Activated naive CD4-positive, alpha-beta T cell treated with anti-CD3 and anti-CD28 coated beads, Interleukin-2, amount 10 ng/mL, durations not matched to agents 7 days and 5 days (primary cell): Measurements from ENCODE around the gene MED10.
"Not testable (repeated sequence)": the region's sequence is repeated elsewhere in the genome, so short reads cannot be mapped to it uniquely, and the experiment has no call there.

ENCODE experiments used
- CTCF ChIA-PET: fragments of 350-600 bp; sonication (Branson Sonifier 250); formaldehyde crosslinking; loops from one replicate; lab custom pipeline; 2021; ENCODE audit warnings: antibody characterized with exemption; lab: Charles Lee
- DNase-seq: peaks from one replicate; pipeline ENCODE4 v3.0.0-alpha.2; 2020
- H3K27ac Mint-ChIP-seq: one replicate; pipeline ENCODE4 v1.8.0; 2021; ENCODE audit warnings: mild to moderate bottlenecking, moderate library complexity, mixed read lengths
- H3K27me3 Mint-ChIP-seq: one replicate; pipeline ENCODE4 v1.8.0; 2021; ENCODE audit warnings: mild to moderate bottlenecking, mixed read lengths
- H3K36me3 Mint-ChIP-seq: one replicate; pipeline ENCODE4 v1.8.0; 2021; ENCODE audit warnings: mixed read lengths
- H3K4me1 Mint-ChIP-seq: one replicate; pipeline ENCODE4 v1.8.0; 2021; ENCODE audit warnings: mixed read lengths
- H3K4me3 Mint-ChIP-seq: one replicate; pipeline ENCODE4 v1.8.0; 2021; ENCODE audit warnings: mild to moderate bottlenecking, moderate library complexity, mixed read lengths
- H3K9me3 Mint-ChIP-seq: one replicate; pipeline ENCODE4 v1.8.0; 2021; ENCODE audit warnings: mixed read lengths

Gene MED10

DNA sequence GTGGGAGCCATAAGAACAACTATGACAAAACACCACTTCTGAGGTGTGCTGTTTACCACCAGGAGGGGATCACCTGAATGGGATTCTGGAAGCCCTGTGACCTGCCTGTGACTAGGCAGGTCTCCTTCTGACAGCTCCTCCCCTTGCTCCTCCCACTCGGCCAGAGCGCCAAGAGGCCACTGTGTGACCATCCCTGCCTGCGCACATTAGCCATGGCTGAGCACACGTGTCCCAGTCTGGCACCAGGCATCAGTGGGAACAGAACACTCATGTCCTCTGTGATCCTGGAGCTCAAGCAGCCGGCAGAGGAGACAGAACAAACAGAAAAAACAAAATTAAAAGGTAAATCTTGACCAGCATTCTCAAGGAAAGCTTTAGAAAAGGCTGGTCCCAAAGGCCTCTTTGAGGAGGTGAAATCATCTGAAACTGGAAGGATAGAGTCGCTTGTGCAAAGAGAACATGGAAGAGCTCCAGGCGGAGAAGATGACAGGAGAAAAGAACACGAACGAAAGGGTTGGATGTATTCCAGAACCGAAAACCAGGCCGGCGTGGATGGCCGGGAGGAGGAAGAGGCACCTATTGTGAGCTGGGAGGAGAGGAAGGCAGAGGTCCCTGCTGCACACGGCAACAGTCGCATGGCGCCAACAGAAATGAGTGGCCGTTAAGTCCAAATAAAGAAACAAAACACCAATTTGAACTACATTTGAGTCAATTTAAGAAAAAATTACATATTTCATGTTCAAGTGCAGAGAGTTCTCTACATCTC lies 5.1 kb downstream of the MED10 start:
- Mint-ChIP-seq H3K9me3 (no peaks in the 10 kb centered on the region), H3K27ac (no peak overlapping the region), H3K4me3 (no peak overlapping the region), H3K4me1 (peaks cover 47% of the 10 kb centered on the region), H3K36me3 (peaks cover 82% of the 10 kb centered on the region), H3K27me3 (no peaks in the 10 kb centered on the region)
- CTCF ChIA-PET = no interaction called here
- DNase-seq = no peak

DNA sequence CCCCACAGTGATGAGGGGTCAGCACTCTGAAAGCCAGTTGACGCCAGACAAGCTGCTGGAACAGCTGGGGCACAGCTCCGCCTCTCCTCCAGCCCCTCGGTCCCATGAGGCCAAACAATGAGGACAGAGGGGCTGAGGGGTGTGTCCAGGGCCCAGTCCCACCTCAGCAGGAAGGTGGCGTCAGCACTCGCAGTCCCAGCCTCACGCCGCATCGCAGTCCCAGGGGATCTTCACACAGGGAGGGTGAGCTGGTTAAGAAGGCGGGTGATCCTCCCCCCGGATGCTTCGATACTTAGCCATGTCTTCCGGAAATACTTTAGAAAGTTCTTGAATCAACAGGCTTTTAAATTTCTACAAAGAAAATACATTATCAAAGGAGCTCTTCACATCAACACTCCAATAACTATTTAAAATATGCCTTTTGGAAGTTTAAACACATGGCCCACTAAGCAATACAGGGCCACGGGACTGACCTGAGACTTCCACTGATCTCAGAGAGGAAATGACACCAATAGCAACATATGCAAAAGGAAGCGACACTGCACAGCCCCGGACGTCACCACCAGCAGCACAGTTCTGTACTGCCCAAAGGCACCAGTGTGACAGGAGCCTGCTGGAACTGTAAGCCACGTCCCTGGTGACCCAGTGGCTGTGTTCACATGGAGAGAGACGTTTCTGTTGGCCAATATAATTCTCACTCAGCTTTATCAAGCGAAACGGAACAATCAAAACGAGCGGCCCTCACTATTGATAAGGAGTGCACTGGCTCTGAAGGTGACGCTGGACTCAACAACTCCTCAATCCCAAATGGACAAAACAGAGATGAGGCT lies 5.9 kb downstream of the MED10 start:
- Mint-ChIP-seq H3K9me3 (no peaks in the 10 kb centered on the region), H3K27me3 (no peaks in the 10 kb centered on the region), H3K27ac (no peak overlapping the region), H3K36me3 (peaks cover 75% of the 10 kb centered on the region), H3K4me3 (no peak overlapping the region), H3K4me1 (peaks cover 43% of the 10 kb centered on the region)
- no peak for DNase-seq
- CTCF ChIA-PET = no interaction called here

DNA sequence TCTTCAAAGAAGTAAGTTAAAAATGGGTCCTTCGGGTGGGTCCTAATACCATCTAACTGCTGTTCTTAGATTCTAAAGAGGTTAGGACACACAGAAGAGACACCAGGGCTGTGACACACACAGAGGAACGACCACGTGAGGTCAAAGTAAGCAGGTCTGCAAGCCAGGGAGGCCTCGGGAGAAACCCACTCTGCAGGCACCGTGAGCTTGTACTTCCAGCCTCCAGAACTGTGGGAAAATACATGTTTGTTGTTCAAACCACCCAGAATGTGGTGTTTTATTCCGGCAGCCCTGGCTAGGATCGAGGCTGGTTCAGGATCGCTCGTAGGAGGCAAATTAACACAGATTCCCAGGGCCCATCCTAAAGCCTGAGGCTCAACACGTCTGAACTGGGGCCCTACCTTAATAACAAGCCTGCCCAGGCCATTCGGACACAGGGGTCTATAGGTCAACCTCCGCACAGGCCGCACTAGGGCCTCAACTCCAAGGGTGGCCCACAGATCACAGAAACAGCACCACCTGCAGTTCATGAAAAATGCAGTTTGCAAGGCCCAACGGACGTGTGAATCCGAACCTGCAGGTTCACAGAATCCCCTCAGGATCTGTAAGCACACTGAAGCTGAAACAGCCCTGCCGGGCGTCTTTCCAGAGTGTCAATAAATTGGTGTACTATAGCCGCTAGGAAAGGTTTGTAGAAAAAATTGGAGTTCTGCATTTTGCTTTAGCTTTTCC lies 7.1 kb downstream of the MED10 start:
- peaks cover 75% of the 10 kb centered on the region for H3K36me3 Mint-ChIP-seq
- peaks cover 32% of the 10 kb centered on the region for H3K4me1 Mint-ChIP-seq
- no peak overlapping the region for H3K27ac Mint-ChIP-seq
- no peak overlapping the region for H3K4me3 Mint-ChIP-seq
- no peaks in the 10 kb centered on the region for H3K27me3 Mint-ChIP-seq
- no peaks in the 10 kb centered on the region for H3K9me3 Mint-ChIP-seq
- CTCF ChIA-PET = no interaction called here
- no peak for DNase-seq

DNA sequence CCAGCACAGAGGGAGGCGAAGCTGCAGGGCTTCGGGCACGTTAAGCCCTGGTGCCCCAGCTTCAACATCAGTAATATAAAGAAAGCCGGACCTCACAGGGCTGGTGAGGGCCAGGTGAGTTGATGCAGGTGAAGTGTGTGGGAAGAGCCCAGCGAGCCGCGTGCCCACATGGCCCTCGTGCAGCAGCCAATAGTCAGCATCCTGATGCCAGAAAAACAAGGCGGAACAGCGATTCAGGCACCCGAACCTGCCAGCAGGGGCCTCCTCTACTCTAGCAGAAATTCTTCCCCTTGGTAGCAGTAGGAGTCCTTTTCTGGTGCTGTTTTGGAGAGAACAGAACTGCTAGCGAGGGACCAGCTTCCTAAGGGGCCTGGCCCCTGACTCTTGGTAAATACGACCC lies 7.8 kb downstream of the MED10 start:
- peaks cover 72% of the 10 kb centered on the region for H3K36me3 Mint-ChIP-seq
- peaks cover 25% of the 10 kb centered on the region for H3K4me1 Mint-ChIP-seq
- H3K27ac Mint-ChIP-seq = no peak overlapping the region
- H3K4me3 Mint-ChIP-seq = no peak overlapping the region
- H3K27me3 Mint-ChIP-seq = no peaks in the 10 kb centered on the region
- no peak for DNase-seq
- H3K9me3 Mint-ChIP-seq = no peaks in the 10 kb centered on the region
- CTCF ChIA-PET = interaction anchor here (1.0 kb wide), 1 partner anchor 877 kb away, joined by 3 read pairs; no protein-coding TSS in a partner anchor

DNA sequence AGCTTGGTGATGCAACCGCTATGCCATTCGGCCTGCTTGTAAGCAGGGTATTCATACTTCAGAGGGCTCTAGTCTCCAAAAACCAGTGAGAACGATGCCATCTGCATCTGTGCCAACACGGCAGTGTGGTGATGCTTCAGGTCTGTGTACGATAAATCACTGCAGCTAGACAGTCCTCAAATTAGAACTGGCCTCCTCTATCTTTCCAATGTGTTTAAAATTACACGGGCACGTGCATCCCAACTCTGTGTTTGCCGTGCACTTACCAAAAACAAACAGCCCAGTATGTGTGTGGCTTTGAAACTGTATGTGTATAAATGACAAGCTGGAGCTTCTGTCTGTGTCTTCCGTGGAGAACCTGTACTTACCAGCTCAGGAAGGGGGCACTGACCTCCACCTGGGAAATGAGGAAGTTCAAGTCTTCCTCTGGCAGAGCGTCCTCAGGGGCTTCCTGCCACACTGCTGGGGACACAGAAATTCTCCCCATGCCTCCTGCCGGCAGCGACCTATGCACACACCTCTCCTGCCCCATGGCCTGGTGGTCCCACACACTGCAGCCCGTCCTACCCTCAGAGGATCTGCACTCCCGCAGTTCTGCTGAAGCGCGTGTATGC lies 12.3 kb downstream of the MED10 start:
- CTCF ChIA-PET = no interaction called here
- peaks cover 2% of the 10 kb centered on the region for H3K9me3 Mint-ChIP-seq
- H3K36me3 Mint-ChIP-seq = peaks cover 53% of the 10 kb centered on the region
- H3K27ac Mint-ChIP-seq = peak overlapping the region; percentile 3
- no peaks in the 10 kb centered on the region for H3K27me3 Mint-ChIP-seq
- no peak overlapping the region for H3K4me3 Mint-ChIP-seq
- DNase-seq = no peak
- peaks cover 12% of the 10 kb centered on the region for H3K4me1 Mint-ChIP-seq

DNA sequence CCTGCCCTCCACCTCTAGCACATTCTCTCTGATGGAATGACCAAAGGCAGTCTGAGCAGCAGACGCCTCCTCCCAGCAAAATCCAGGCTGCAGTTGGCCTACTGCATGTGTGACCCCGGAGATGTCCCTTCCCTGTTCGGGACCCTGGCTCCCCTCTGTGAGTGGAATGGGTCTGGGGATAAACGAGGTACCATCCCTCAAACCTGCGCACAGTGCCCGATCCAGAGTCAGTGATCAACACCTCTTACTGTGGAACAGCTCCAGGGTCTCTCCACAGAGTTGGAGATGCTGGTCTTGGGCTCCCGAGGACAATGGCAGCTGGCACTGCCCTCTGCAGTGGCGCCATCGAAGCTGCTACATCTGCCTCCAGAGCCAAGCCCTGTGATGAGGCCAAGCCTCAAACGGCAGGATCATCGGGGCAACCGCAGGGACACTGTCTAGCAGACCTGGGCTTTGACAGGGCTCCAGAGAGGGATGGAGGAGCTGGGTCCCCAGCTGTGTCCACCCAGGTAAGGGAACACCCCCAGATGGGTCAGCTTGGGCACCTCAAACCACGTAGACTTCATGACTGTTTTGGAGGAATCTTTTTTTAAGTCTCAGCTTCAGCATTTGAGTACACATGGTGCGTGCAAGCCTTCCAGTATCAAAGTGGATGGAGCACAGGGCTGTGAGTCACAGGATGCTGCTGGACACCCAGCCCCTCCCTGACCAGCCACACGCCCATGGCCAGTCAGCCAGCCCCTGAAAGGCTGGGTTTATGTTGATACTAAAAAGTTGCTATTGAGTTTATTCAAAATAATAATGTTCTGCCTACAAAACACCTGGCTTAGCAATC lies 13.0 kb downstream of the MED10 start:
- CTCF ChIA-PET = no interaction called here
- Mint-ChIP-seq H3K4me3 (no peak overlapping the region), H3K4me1 (peaks cover 19% of the 10 kb centered on the region), H3K27ac (no peak overlapping the region), H3K36me3 (peaks cover 55% of the 10 kb centered on the region), H3K27me3 (no peaks in the 10 kb centered on the region), H3K9me3 (peaks cover 2% of the 10 kb centered on the region)
- DNase-seq = no peak

DNA sequence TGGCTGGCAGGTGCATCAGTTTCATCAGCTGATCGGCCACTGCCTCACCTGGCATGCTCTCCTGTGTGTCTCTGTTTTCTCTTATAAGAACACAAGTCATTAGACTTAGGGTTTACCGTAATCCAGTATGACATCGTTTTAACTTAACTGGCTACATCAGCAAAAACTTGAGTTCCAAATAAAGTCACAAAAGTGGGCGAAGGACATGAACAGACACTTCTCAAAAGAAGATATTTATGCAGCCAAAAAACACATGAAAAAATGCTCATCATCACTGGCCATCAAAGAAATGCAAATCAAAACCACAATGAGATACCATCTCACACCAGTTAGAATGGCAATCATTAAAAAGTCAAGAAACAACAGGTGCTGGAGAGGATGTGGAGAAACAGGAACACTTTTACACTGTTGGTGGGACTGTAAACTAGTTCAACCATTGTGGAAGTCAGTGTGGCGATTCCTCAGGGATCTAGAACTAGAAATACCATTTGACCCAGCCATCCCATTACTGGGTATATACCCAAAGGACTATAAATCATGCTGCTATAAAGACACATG lies 14.8 kb downstream of the MED10 start:
- Mint-ChIP-seq H3K4me1 (peaks cover 35% of the 10 kb centered on the region), H3K36me3 (peaks cover 43% of the 10 kb centered on the region)

DNA sequence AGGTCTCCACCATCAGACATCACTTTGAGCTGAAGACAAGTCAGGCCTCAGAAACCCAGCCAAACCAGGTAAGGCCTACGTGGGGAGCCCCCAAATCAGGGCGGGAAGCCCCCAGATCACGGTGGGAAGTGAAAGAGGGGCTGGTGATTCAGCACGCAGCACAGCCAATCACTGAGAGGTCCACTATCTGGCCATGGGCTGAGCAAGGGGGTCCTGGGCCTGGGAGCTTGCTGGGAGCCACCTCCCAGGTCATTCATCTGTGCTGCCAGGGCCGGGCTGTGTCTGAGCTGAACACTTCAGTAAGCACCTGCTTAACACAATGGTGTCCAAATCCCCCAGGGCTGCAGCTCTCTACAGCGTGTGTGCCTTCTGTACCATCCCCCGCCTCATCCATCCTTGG lies 15.5 kb downstream of the MED10 start:
- no peak for DNase-seq
- Mint-ChIP-seq H3K9me3 (peaks cover 2% of the 10 kb centered on the region), H3K27me3 (no peaks in the 10 kb centered on the region), H3K36me3 (peaks cover 46% of the 10 kb centered on the region), H3K4me1 (peaks cover 35% of the 10 kb centered on the region), H3K27ac (no peak overlapping the region), H3K4me3 (no peak overlapping the region)
- CTCF ChIA-PET = no interaction called here

More for the DNA sequence above, 14.8 kb downstream of the MED10 start:
- H3K9me3 Mint-ChIP-seq, CTCF ChIA-PET, H3K27ac Mint-ChIP-seq, DNase-seq, H3K4me3 Mint-ChIP-seq, H3K27me3 Mint-ChIP-seq: not testable (repeated sequence)

DNA sequence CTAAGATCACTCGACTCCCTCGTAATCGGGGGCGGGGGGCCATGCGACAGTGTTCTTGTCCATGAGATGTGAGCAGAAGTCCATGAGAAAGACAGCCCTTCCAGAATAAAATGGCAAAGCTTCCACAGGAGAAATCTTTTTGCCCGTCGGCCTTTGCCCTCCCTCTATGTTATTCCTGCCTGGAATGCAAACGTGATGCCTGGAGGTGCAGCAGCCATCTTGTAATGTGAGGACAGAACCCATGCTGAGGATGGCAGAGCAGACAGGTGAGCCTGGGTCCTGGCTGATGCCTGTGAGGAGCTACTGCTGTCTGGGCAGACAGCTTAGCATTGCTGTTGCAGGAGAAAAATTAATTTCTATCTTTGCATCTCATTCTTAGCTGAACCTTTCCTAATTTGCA lies 17.2 kb downstream of the MED10 start:
- Mint-ChIP-seq H3K27ac (peak overlapping the region; percentile 96), H3K9me3 (peaks cover 2% of the 10 kb centered on the region), H3K27me3 (no peaks in the 10 kb centered on the region), H3K4me3 (peak overlapping the region; percentile 61), H3K4me1 (peaks cover 35% of the 10 kb centered on the region), H3K36me3 (peaks cover 33% of the 10 kb centered on the region)
- CTCF ChIA-PET = no interaction called here
- no peak for DNase-seq

DNA sequence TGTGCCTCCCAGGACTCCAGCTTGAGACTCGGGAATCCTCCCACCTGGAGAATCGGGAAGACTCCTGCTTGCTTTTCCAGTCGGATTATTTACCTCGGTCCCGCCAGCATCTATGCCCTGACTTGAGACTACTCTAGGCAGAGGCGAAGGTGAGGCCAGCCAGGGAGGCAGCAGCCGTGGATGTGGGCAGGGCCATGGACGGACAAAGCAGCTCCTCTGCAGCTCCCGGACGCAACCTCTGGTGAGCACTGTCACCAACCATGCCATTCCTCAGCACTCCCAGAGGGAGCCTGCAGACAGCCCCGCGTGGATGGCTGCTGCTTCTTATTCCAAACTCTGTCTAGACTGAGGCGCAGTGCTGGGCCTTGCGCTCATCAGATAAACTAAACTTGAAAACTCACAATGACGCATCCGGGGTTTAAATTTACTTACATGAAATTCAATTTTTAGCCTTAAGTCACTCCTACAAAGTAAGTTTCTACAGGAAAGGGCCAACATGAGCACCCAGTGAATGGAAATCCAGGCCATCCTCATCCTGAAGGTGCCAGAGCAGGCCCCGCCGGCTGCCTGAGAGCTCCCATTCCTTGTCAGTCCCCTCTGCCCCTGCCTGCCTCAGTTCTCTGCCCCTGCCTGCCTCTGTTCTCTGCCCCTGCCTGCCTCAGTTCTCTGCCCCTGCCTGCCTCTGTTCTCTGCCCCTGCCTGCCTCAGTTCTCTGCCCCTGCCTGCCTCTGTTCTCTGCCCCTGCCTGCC lies 17.8 kb downstream of the MED10 start:
- H3K27me3 Mint-ChIP-seq = no peaks in the 10 kb centered on the region
- H3K4me3 Mint-ChIP-seq = peak overlapping the region; percentile 61
- H3K4me1 Mint-ChIP-seq = peaks cover 35% of the 10 kb centered on the region
- CTCF ChIA-PET = no interaction called here
- DNase-seq = no peak
- peaks cover 2% of the 10 kb centered on the region for H3K9me3 Mint-ChIP-seq
- peak overlapping the region; percentile 96 for H3K27ac Mint-ChIP-seq
- H3K36me3 Mint-ChIP-seq = peaks cover 32% of the 10 kb centered on the region

DNA sequence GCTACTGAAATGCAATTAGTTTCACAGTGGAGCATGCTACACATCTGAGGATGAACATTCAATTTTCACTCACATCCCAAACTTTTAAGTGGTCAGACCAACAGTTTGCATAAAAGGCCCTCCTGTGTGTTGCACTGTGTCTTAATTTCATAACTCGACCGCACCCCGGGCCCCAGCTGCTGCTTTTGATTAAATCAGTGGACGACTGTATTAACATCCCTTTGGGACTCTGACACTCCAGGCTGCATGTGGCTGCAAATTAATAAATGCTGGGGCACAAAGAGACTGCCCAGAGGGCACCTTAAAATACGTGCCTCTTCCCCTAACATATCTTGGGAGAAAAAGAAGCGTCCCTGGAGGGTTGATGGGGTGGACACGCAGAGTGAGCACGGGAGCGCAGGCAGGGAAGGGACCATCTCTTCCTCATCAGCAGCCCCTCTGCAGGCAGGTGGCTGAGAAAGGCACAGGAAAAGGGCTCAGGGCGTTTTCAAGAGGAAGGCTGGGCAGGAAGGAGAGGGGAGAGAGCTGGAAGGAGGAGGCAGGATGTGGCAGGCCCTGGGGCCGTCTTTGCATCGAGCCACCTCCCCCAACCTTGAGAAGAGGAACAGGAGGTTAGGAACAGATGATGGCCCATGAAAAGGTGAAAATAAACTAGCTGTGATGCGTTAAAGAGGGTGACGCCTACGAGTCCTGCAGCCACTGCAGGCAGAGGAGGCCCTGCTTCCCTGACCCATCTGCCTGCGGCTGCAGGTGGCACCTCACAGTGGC lies 18.6 kb downstream of the MED10 start:
- H3K4me1 Mint-ChIP-seq = peaks cover 35% of the 10 kb centered on the region

DNA sequence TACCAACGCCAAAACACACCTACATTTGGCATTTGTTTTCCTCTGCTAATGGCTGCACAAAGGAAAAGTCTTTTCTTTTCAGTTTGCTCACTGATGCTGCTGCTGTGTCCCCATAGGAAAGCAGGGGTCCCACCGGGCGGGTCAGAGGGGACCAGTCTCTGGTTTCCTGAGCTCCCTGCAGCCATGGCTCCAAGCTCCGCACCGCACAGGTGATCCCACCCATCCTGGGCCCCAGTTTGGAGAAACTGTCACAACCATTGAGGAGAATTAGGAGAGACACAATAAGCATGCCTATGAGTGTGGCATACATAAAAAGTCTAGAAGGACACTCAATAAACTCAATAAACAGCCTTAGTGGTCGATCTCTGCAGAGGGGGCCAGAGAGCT lies 19.9 kb downstream of the MED10 start:
- Mint-ChIP-seq H3K27me3 (no peaks in the 10 kb centered on the region), H3K36me3 (peaks cover 30% of the 10 kb centered on the region), H3K4me3 (no peak overlapping the region), H3K9me3 (peaks cover under 1% of the 10 kb centered on the region), H3K27ac (no peak overlapping the region), H3K4me1 (peaks cover 35% of the 10 kb centered on the region)
- CTCF ChIA-PET = no interaction called here
- no peak for DNase-seq

More for the DNA sequence above, 18.6 kb downstream of the MED10 start:
- peak overlapping the region; percentile 96 for H3K27ac Mint-ChIP-seq
- peaks cover 2% of the 10 kb centered on the region for H3K9me3 Mint-ChIP-seq
- peak overlapping the region; percentile 61 for H3K4me3 Mint-ChIP-seq
- DNase-seq = peak; percentile 75
- CTCF ChIA-PET = no interaction called here
- H3K36me3 Mint-ChIP-seq = peaks cover 32% of the 10 kb centered on the region
- H3K27me3 Mint-ChIP-seq = no peaks in the 10 kb centered on the region
